ENCODE data around the gene IGSF21.

Gene IGSF21

GRCh38 chr1:18094096-18094495 is 13.5 kb upstream of the IGSF21 start:
- H3K4me3 ChIP-seq (ENCODE audit: low read length) = no peak overlapping the region
- DNase-seq (ENCODE audit: low read depth) = no peak
- TF ChIP-seq CTCF (conservative IDR thresholded peaks at IDR 0.05; ENCODE audit: low read length) = no peak

GRCh38 chr1:18097206-18097605 is 10.4 kb upstream of the IGSF21 start:
- DNase-seq (ENCODE audit: low read depth) = no peak
- no peak for TF ChIP-seq CTCF (conservative IDR thresholded peaks at IDR 0.05; ENCODE audit: low read length)
- no peak overlapping the region for H3K4me3 ChIP-seq (ENCODE audit: low read length)

- no peak overlapping the region for H3K4me3 ChIP-seq (ENCODE audit: low read length)
- no peak for TF ChIP-seq CTCF (conservative IDR thresholded peaks at IDR 0.05; ENCODE audit: low read length)
- DNase-seq (ENCODE audit: low read depth) = no peak
Observed at GRCh38 chr1:18099026-18099425, 8.6 kb upstream of the IGSF21 start.

- no peak overlapping the region for H3K4me3 ChIP-seq (ENCODE audit: low read length)
- TF ChIP-seq CTCF (conservative IDR thresholded peaks at IDR 0.05; ENCODE audit: low read length) = no peak
- DNase-seq (ENCODE audit: low read depth) = no peak
Observed at GRCh38 chr1:18100060-18100459, 7.5 kb upstream of the IGSF21 start.

- H3K4me3 ChIP-seq (ENCODE audit: low read length) = no peak overlapping the region
- peak; percentile 62 for DNase-seq (ENCODE audit: low read depth)
- peak; percentile 84 for TF ChIP-seq CTCF (conservative IDR thresholded peaks at IDR 0.05; ENCODE audit: low read length)
Observed at GRCh38 chr1:18100491-18101063, 7.0 kb upstream of the IGSF21 start.

GRCh38 chr1:18101508-18101907 is 6.1 kb upstream of the IGSF21 start:
- TF ChIP-seq CTCF (conservative IDR thresholded peaks at IDR 0.05; ENCODE audit: low read length) = no peak
- H3K4me3 ChIP-seq (ENCODE audit: low read length) = no peak overlapping the region
- DNase-seq (ENCODE audit: low read depth) = no peak

GRCh38 chr1:18103788-18104421 is 3.7 kb upstream of the IGSF21 start:
- DNase-seq (ENCODE audit: low read depth) = no peak
- no peak overlapping the region for H3K4me3 ChIP-seq (ENCODE audit: low read length)
- TF ChIP-seq CTCF (conservative IDR thresholded peaks at IDR 0.05; ENCODE audit: low read length) = no peak

All from AG10803 (cell line).